PFSK-1 (cell line): ENCODE results near the gene ITCH.

Source experiments
- FOXP2 ChIP-seq: optimal IDR thresholded peaks from 2 replicates; pipeline ENCODE3; 2011; ENCODE audit warnings: borderline replicate concordance, control low read depth, inconsistent platforms; ENCODE audit not compliant: insufficient read depth; ENCODE audit errors: extremely low read length, extremely low read depth
- POLR2AphosphoS5 ChIP-seq: IDR thresholded peaks from 2 replicates; pipeline ENCODE4 v1.6.1; 2012; ENCODE audit warnings: low read depth, mild to moderate bottlenecking, control low read depth, low read length, moderate library complexity
- SIN3A ChIP-seq: IDR thresholded peaks from 2 replicates; pipeline ENCODE4 v1.6.1; 2012; ENCODE audit warnings: mild to moderate bottlenecking, low read length, moderate library complexity, borderline replicate concordance; ENCODE audit not compliant: insufficient read depth
- TAF1 ChIP-seq: IDR thresholded peaks from 2 replicates; pipeline ENCODE4 v1.6.1; 2012; ENCODE audit warnings: low read length, control low read depth, borderline replicate concordance; ENCODE audit not compliant: insufficient read depth
- TF ChIP-seq, protein P1 (sequence below), 2 experiments: IDR thresholded peaks; 2 replicates each; pipeline versions ENCODE4 v1.6.1 to v1.8.0; 2011 to 2012; ENCODE audit warnings: low read depth in 2 of 2, low read length in 2 of 2, control low read depth in 1 of 2, inconsistent platforms in 1 of 2, mild to moderate bottlenecking in 1 of 2, moderate library complexity in 1 of 2; ENCODE audit not compliant: insufficient read depth in 1 of 2

Gene ITCH

DNA sequence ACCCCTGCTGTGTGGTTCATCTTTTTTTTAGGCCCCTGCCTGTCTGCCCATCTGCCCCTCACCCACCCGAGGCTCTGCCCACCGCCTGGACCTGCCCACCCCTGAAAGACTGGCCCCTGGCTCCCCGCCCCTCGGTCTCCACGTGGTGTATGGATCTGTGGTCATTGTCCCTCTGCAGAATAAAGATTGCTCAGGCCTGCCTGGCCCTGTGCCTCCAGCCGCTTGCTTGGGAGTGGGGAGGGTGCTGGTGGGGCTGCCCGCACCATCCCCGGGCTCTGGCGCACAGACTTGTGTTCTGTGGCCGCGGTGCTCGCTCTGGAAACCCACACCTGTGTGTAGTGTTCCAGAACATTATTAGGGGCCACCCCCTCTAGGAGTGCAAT lies 197.1 kb downstream of the ITCH start:
- TF ChIP-seq TAF1 (no peak), POLR2AphosphoS5 (no peak), FOXP2 (no peak), SIN3A (no peak)
- TF ChIP-seq, protein P1, sequence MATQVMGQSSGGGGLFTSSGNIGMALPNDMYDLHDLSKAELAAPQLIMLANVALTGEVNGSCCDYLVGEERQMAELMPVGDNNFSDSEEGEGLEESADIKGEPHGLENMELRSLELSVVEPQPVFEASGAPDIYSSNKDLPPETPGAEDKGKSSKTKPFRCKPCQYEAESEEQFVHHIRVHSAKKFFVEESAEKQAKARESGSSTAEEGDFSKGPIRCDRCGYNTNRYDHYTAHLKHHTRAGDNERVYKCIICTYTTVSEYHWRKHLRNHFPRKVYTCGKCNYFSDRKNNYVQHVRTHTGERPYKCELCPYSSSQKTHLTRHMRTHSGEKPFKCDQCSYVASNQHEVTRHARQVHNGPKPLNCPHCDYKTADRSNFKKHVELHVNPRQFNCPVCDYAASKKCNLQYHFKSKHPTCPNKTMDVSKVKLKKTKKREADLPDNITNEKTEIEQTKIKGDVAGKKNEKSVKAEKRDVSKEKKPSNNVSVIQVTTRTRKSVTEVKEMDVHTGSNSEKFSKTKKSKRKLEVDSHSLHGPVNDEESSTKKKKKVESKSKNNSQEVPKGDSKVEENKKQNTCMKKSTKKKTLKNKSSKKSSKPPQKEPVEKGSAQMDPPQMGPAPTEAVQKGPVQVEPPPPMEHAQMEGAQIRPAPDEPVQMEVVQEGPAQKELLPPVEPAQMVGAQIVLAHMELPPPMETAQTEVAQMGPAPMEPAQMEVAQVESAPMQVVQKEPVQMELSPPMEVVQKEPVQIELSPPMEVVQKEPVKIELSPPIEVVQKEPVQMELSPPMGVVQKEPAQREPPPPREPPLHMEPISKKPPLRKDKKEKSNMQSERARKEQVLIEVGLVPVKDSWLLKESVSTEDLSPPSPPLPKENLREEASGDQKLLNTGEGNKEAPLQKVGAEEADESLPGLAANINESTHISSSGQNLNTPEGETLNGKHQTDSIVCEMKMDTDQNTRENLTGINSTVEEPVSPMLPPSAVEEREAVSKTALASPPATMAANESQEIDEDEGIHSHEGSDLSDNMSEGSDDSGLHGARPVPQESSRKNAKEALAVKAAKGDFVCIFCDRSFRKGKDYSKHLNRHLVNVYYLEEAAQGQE (IDR thresholded peaks at IDR 0.05; ENCODE audit: insufficient read depth in 1 of 2, low read depth in 2 of 2, low read length in 2 of 2): no peak

DNA sequence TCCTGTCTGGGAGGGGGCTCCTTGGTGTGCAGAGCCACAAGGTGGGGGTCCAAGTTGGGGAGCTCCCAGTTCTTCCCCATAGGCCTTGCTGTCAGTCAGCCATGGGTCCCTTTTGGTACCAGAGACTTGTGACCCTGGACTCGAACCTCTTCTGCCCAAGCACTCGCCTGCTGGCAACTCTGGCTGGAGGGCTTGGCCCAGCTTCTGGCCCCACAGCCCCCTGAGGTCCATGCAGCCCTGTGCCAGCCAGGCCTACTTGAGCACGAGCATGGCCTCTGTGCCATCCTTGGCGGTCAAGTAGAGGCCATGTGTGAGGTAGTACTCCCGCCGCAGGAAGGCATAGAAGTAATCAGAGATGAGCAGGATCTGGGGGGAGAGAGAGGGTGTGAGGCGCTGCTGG lies 197.5 kb downstream of the ITCH start:
- TF ChIP-seq SIN3A: no peak
- TF ChIP-seq, protein P1 (IDR thresholded peaks at IDR 0.05; ENCODE audit: insufficient read depth in 1 of 2, low read depth in 2 of 2, low read length in 2 of 2): no peak
- TF ChIP-seq FOXP2: no peak
- TF ChIP-seq TAF1: no peak
- TF ChIP-seq POLR2AphosphoS5: no peak
